Epidermal melanocyte (primary cell): ENCODE results near the gene LHFPL2.
A peak's percentile ranks its signal among the peaks of the same experiment; 100 is the strongest.

Experiments
- DNase-seq: peaks from one replicate; pipeline ENCODE4 v3.0.0; 2011; ENCODE audit warnings: low spot score; ENCODE audit not compliant: insufficient read length

LHFPL2 gene

GRCh38 chr5:78505860-78506259 lies 142.7 kb downstream of the LHFPL2 start:
- DNase-seq: no peak

GRCh38 chr5:78504704-78505677 lies 143.6 kb downstream of the LHFPL2 start:
- DNase-seq: peak; percentile 61

- no peak for DNase-seq
Measured at GRCh38 chr5:78503958-78504653, 144.5 kb downstream of the LHFPL2 start.

- DNase-seq: no peak
Measured at GRCh38 chr5:78501411-78502352, 146.9 kb downstream of the LHFPL2 start.

GRCh38 chr5:78500871-78501270 lies 147.7 kb downstream of the LHFPL2 start:
- DNase-seq: no peak

DNA sequence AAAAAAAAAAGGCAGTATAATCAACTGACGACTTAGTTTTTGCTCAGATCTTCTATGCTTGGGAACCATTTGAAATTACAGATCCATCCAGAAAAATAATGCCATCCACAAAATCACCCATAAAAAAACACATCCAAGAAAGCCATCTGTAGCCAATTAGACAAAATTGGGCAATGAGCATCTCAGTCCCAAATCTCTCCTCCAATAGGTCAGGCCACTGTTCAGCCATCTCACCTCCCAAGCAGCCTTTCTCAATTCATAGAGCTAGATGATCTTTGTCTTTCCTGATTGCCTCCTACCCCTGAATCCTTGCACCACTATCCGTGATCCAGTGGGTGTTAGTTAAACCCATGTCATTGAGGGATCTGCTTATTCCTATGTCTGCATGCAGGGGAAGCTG lies 148.5 kb downstream of the LHFPL2 start:
- no peak for DNase-seq

GRCh38 chr5:78499485-78499884 lies 149.1 kb downstream of the LHFPL2 start:
- DNase-seq: no peak

GRCh38 chr5:78497573-78498533 lies 150.7 kb downstream of the LHFPL2 start:
- no peak for DNase-seq

DNA sequence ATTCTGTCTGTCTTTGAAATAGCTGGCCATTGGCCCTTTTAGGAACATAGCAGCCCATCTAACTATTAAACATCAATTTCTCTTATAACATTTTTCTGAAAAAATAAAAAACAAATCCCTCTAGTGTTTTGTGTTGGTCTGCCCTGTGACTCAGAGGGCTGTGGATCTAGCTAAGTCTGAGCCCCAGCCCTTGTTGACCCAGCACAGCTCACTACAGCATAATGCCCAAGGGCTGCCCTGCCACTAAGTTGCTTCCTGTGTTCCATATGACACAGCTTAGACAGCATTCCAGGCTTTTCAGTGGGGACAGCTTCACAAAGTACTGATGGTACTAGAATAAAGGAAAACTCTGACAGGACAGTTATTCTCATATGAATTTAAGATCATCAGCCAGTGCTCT lies 152.2 kb downstream of the LHFPL2 start:
- no peak for DNase-seq

- DNase-seq: no peak
Measured at GRCh38 chr5:78495800-78496199, 152.8 kb downstream of the LHFPL2 start.

- no peak for DNase-seq
Measured at GRCh38 chr5:78492650-78493049, 155.9 kb downstream of the LHFPL2 start.

DNA sequence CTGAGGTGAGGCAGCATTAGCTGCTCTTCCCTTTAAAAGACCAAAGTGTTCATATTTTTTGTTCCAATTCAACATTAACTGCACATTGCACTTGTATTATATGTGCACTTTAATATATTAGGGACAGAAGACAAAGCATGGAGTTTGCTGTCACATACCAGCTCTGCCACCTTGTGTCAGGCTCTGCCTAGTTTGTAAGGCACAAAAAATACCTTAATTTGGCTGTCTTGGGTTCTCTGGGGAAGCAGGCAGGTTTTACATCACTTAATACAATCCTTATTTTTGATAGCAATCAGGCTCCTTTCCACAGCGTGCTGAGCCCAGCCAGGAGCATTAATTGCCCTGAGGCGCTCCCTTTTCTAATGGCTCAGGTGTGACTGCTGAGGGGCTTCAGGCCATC lies 156.3 kb downstream of the LHFPL2 start:
- DNase-seq: no peak

DNA sequence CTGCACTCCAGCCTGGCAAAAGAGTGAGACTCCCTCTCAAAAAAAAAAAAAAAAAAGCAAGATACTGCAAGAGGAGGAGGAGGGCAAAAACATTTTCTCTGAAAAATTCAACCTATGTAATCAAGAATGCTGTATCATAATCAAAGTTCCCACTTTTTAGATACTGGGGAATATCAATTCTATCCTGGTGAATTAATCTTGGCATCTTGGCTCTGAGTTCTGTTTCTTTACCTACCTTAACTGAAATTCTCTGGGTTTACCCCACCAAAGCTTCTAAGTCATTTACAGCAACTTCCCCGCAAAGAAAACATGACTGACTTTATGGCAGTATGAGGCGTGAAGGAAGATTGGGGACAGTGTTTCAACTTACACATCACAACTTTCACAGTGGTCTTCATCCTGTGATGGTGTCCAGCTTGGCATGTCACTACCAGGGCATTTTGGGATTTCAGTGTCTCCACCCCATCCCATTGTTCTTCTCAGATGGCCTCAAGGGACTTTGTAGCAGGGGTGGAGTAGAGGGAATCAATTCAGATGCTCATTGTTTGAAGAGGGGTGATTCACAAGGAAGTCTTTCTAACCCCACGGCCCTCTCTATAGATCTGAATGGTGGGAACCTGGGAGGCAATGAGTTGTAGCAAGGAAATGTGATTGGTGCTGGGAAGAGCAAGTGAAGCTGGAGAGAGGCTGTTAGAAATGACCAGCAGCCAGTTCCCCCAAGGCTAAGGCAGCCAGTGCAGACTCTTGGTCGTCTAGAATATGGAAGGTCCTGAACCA lies 157.7 kb downstream of the LHFPL2 start:
- no peak for DNase-seq

DNA sequence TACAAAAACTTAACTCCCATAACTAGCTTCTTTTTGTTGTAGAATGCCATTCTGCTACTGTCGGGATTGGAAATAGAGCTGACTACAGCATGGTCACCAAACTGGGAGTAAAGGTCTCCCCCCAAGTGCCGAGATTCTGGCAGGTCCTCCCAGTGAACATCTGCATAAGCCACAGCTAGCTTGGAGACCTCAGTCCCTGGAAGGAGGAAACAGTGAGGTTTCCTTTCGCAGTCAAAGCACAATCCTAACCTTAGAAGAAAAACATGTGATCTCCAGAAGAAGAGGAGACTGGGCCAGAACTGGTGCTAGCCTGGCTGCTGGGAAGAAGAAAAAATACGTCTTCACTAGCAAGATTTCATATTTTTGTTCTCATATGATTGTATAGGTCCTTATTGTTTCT lies 160.7 kb downstream of the LHFPL2 start:
- DNase-seq: no peak

DNA sequence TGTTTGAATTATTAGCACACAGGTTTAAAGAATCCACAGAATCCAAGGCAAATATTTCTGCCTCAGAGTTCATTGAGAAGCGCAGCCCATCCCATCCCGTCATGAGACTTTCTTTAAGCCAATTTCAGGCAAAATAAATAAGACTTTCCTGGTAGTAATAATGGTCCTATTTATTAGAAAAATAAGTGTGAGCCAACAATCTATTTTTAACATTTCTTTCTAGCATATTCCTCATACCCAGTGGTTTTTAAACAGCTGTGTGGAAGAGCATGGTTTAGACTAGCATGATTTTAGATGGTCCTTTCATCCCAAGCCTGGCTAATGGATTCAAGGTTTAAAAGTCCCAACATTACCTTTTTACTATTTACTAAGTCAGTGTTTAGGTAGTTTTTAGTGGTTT lies 162.4 kb downstream of the LHFPL2 start:
- peak; percentile 66 for DNase-seq

GRCh38 chr5:78483809-78484521 lies 164.6 kb downstream of the LHFPL2 start:
- DNase-seq: no peak

- no peak for DNase-seq
Measured at GRCh38 chr5:78482948-78483347, 165.6 kb downstream of the LHFPL2 start.

DNA sequence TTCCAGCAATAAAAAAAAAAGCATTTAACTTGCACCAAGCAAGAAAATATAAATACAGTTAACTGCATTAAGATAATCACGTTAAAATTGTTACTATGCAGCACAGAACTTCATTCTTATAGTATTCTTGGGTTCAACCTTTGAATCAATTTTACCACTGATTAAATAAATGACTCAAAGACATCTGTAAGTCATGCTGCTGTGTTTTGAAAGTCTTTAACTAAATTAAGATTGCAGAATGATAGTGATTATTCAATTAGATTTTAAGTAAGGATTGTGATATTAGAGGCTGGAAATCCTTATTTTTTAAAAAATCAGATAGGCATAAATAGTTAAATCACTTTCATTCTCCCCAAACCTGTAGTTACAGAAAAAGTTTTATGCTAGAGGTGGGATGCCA lies 171.8 kb downstream of the LHFPL2 start:
- DNase-seq: no peak

- DNase-seq: no peak
Measured at GRCh38 chr5:78475370-78475769, 173.2 kb downstream of the LHFPL2 start.
